HG03378 (cell line): ENCODE results near the gene DLK1.

Experiments
- ATAC-seq: cut with Tn5 transposase; IDR thresholded peaks from one replicate; pipeline ENCODE4 v1.9.1; 2021; ENCODE audit warnings: mild to moderate bottlenecking, moderate library complexity; ENCODE audit not compliant: unreplicated experiment

Gene DLK1

DNA sequence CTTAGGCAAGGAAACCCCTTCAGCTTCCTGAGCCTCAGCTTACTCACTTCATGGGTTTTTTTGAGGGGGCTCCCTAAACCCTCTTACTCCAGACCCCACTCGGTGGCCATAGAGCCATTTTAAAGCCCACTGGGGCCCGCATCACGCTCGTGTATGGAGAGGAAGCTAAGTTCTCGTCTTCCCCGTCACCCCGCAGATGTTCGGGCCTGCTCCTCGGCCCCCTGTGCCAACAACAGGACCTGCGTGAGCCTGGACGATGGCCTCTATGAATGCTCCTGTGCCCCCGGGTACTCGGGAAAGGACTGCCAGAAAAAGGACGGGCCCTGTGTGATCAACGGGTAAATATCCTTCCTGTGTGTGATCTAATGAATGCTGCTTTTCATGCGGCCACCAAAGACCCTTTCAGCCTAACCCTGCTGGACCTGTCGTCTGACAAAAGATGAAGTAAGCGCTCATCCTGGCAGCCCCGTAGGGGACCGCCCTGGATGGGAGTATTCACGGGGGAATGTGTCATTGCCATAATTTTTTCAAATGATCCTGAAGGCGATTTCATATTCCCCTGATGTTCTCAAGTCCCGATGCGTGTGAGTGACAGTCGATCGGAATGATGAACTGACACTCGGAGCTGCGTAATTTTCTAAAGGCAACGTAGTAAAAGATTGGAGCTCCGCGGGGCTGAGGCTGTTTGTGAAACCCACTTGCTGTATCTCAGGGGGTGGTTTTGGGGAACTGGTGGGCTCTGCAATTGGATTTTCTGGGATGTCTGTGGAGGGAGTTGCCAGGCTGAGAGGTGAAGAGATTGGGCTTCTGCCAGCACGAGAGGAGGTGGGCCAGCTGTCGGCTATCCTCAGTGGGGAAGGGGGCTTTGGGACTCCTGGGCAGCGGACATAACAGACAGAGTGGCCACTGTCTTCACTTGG lies 5.4 kb downstream of the DLK1 start:
- ATAC-seq: no peak

- ATAC-seq: no peak
Measured at GRCh38 chr14:100732766-100733100, 6.0 kb downstream of the DLK1 start.

DNA sequence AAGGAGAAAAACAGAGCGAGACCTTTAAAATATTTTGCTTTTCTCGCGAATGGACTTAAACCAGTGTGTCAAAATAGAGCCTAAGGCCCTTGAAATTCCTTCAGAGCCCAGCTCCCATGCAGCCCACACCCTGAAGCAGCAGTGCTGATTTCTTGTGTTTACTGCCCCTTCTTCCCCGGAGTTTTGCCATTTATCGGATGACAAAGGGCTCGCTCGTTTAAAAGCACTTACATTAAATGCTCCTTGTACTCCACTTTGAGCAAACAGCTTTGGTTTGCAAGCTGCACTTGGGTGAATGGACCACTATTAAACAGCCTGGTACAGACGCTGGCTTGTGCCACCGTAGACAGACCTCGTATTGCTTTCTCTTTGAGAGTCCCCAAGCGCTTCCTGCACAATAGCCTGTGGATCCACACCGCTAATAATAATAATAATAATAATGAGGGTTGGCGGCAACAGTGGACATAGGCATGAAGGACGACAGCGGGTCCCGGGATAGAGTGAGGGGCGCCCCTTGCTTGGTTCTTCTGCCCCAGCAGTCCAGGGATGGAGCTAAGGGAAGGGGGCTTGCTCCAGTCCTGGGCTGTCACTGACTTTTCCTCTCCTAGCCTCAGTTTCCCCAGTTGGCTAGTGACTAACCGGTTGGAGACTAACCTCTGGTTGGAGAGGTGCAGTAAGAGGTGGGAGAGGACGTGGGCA lies 6.6 kb downstream of the DLK1 start:
- ATAC-seq: no peak

DNA sequence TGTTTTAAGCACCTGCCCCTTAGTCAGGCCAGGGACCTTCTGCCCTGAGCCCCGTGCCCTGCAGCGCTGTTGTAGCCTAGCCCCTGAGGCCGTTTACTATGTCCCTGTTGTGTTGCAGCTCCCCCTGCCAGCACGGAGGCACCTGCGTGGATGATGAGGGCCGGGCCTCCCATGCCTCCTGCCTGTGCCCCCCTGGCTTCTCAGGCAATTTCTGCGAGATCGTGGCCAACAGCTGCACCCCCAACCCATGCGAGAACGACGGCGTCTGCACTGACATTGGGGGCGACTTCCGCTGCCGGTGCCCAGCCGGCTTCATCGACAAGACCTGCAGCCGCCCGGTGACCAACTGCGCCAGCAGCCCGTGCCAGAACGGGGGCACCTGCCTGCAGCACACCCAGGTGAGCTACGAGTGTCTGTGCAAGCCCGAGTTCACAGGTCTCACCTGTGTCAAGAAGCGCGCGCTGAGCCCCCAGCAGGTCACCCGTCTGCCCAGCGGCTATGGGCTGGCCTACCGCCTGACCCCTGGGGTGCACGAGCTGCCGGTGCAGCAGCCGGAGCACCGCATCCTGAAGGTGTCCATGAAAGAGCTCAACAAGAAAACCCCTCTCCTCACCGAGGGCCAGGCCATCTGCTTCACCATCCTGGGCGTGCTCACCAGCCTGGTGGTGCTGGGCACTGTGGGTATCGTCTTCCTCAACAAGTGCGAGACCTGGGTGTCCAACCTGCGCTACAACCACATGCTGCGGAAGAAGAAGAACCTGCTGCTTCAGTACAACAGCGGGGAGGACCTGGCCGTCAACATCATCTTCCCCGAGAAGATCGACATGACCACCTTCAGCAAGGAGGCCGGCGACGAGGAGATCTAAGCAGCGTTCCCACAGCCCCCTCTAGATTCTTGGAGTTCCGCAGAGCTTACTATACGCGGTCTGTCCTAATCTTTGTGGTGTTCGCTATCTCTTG lies 7.6 kb downstream of the DLK1 start:
- ATAC-seq: no peak

DNA sequence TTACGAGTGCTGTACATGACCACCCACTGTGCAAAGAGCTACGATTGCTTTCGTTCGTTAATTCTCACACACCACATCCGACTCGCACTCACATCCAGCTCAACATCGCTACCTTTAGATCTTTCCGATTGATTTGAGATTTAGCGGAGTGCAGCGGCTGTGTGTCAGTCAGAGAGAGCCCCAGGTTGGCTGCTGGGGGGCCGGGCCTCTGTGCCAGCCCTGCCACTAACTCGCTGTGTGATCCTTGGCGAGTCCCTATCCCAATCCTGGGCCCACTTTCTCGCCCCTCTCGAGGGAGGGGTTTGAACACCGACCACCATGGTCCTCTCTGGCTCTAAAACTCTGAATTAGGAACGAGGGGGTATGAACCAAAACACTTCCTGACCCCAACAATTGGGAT lies 8.6 kb downstream of the DLK1 start:
- ATAC-seq: no peak

GRCh38 chr14:100736269-100737180 lies 9.8 kb downstream of the DLK1 start:
- no peak for ATAC-seq

GRCh38 chr14:100737526-100737925 lies 10.8 kb downstream of the DLK1 start:
- ATAC-seq: no peak

DNA sequence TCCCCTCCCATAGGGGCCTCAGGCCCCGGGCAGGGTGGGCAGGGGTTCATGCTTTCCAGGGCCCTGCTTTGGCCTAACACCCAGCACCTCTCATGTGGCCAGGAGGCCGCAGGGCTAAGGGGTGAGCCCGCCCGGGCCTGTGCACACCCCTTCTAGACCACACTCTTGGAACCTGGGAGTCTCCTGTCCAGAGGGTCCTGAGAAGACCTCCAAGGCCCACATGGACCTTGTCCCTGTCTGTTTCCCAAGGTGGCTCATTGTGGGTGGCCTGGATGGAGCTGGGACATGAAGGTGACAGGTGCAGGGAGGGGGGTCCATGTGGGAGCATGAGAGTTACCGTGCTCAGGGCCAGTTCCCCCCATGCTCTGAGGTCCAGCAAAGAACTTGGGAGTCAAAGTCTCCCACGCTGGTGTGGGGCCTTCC lies 11.6 kb downstream of the DLK1 start:
- no peak for ATAC-seq

GRCh38 chr14:100738704-100739131 lies 12.0 kb downstream of the DLK1 start:
- ATAC-seq: no peak

GRCh38 chr14:100739306-100739705 lies 12.6 kb downstream of the DLK1 start:
- ATAC-seq: no peak

- no peak for ATAC-seq
Measured at GRCh38 chr14:100740196-100740825, 13.6 kb downstream of the DLK1 start.

GRCh38 chr14:100740929-100741328 lies 14.2 kb downstream of the DLK1 start:
- no peak for ATAC-seq

DNA sequence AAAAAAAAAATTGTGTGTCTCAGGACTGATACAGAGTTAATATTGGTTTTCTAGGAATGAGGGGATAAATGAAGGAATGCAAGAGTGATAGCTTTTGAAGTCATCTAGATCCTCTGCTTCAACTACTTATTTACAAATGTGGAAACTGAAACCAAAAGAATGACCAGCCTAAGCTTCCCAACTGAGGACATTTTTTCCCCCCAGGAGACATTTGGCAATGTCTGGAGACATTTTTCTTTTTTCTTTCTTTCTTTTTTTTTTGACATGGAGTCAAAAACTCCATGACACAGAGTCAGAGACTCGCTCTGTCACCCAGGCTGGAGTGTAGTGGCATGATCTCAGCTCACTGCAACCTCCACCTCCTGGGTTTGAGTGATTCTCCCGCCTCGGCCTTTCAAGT lies 15.3 kb downstream of the DLK1 start:
- ATAC-seq: no peak

DNA sequence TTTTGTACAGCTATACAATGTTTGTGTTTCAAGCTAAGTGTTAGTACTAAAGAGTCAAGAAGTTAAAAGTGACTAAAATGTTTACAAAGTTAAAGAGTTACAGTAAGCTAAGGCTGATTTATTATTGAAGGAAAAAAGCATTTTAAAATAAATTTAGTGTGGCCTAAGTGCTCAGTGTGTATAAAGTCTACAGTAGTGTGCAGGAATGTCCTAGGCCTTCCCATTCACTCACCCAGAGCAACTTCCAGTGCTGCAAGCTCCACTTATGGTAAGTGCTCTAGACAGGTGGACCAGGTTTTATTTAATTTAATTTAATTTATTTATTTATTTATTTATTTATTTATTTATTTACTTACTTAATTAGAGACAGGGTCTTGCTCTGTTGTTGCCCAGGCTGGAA lies 19.6 kb downstream of the DLK1 start:
- no peak for ATAC-seq

DNA sequence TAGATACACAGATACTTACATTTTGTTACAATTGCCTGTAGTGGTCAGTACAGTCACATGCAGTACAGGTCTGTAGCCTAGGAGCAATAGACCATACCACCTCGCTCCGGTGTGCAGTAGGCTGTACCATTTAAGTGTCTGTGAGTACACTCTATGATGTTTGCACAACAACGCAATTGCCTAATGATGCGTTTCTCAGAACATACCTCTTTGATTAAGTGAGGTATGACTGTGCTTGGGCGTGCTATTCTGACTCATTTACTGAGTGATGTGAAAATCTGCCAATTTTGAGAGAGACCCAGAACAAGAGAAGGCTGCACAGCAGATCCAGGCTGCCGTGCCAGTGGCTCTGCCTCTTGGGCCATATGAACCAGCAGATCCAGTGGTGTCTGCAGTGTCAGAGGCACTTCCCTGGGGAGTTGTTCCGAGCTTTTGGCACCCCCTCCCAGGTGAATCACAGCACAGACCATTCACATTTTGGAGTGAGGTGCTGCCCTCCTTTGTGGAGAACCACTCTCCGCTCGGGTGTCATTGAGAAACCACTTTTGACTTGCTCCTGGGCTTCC lies 20.4 kb downstream of the DLK1 start:
- no peak for ATAC-seq

DNA sequence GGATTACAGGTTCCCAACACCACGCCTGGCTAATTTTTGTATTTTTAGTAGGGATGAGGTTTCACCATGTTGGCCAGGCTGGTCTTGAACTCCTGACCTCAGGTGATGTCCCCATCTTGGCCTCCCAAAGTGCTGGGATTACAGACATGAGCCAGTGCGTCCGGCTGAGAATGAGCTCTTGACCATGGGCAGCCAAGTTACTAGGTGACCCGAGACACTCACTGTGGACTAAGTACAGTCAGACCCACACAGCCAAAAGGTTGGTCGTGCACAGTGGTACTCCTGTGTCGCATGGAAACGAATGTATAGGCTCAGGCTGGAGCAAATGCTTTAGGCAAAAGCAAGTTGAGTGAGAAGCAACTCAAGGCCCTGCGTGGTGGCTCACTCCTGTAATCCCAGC lies 21.0 kb downstream of the DLK1 start:
- ATAC-seq: no peak

GRCh38 chr14:100748403-100748802 lies 21.7 kb downstream of the DLK1 start:
- ATAC-seq: no peak

- ATAC-seq: no peak
Measured at GRCh38 chr14:100748944-100749343, 22.3 kb downstream of the DLK1 start.

DNA sequence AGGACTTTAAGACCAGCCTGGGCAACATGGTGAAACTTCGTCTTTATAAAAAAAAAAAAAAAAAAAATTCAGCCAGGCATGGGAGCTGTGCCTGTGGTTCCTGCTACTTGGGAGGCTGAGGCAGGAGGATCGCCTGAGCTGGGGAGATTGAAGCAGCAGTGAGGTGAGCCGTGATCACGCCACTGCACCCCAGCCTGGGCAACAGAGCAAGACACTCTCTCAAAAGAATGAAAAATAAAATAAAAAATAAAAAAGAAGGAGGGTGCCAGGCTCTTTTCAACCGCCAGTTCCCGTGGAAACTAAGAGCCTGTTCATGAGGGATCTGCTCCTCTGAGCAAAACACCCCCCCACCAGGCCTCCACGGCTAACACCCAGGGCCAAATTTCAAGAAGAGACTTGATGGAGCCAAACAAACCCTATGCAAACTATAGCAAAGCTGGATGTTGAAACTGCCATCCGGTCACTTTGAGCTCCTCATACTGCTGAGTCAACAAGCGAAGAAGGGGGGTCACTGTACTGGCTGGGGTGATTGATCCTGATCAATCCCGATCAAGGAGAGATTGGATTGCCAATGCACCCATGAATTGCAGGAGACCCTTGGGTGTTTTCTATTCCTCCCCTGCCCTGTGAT lies 23.4 kb downstream of the DLK1 start:
- no peak for ATAC-seq
